Renal cortical epithelial cell (primary cell): ENCODE data around the gene CREB3L1. TPM values are rescaled to one million over a fixed set of nuclear protein-coding genes. Genes with fewer than 3 reads are reported as not detected.

ENCODE experiments used
- DNase-seq: peaks from one replicate; pipeline ENCODE4 v3.0.0-alpha.2; 2011; ENCODE audit warnings: low read depth
- total RNA-seq: library from RNA; depleted of rRNA; stranded (reverse); fragments of >200 nt; gene quantifications from 2 replicates; pipeline ENCODE4 v1.2.3, GENCODE V29; 2014

CREB3L1 gene
- total RNA-seq, 1 donor from 2014 or later, result 6.7 TPM

DNA sequence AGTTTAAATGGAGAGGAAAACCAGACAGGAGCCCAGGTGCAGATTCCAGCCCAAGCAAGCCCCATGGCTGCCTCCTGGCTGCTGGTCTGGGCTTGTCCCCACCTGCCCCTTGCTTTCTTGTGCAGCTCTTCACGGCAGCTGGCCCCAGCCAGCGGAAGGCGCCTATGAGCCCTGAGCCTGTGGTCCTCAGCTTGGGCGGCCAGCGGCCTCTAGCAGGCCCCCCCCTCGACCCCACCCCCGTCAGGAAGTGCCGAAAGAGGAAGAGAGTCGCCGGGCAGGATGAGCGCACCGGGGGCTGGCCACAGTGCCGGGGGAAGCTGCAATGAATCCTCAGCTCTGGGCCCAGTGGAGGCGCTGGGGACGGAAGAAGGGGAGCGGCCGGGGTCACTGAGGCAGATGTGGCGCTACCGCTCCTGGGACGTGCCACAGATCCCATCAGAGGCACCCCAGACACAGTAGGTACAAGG lies 67.7 kb downstream of the CREB3L1 start:
- no peak for DNase-seq

DNA sequence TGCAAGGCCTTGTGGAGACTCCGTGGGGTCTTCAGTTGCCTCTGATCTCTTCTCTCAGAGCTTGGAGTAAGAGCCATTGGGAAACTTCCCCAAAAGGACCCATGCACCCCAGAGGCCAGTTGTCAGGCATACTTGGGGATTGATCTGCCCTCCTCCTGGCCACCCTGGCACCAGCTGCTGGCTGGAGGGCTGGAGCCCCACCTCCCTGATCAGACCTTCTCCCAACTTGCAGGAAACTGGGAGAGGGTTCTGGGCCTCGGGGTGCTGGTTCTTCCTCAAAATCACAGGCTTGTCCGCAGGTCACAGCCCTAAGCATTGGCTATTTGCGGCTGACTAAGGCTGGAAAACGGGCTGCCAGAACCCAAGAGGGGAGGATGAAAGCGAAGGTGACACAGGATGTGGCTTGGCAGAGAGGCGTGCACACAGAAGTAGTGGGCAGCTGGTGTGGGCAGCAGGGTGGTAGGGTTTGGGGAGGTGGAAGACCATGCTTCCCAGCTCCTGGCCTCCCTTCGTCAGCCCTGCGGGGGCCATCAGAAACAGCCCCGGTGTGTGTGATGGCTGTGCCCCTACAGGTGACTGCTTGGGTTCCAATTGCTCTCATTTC lies 68.5 kb downstream of the CREB3L1 start:
- DNase-seq, result no peak

GRCh38 chr11:46346886-46347636 lies 69.6 kb downstream of the CREB3L1 start, which contains the start of gene DGKZ:
Gene DGKZ (plus strand): TSS chr11:46347463. CDS start chr11:46347660, 197 bp downstream.
- peak; percentile 31 for DNase-seq

DNA sequence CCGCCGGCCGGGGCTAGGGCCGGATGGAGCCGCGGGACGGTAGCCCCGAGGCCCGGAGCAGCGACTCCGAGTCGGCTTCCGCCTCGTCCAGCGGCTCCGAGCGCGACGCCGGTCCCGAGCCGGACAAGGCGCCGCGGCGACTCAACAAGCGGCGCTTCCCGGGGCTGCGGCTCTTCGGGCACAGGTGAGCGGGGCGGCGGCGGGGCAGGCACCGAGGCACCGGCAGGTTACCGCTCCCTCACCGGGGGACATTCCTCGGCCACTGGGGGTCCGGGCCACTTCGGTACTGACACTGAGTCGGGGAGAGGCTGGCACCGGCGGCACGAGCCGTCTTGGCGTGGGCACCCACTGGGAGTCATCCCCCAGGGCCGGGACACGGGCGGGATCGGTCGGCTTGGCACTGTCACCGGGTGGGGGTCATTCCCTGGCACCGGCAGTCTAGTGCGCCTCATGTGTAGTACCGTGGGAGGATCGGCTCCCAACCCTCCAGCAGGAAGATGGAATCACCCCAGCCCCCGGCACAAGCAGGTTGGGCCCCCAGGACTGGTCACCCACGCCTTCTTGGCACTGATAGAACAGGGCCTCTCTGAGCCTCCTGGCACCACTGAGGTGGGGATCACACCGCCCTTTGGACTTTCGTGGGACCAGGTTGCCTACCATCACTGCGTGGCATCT lies 70.3 kb downstream of the CREB3L1 start:
- DNase-seq, result no peak

GRCh38 chr11:46348566-46349401 lies 71.3 kb downstream of the CREB3L1 start:
- no peak for DNase-seq

DNA sequence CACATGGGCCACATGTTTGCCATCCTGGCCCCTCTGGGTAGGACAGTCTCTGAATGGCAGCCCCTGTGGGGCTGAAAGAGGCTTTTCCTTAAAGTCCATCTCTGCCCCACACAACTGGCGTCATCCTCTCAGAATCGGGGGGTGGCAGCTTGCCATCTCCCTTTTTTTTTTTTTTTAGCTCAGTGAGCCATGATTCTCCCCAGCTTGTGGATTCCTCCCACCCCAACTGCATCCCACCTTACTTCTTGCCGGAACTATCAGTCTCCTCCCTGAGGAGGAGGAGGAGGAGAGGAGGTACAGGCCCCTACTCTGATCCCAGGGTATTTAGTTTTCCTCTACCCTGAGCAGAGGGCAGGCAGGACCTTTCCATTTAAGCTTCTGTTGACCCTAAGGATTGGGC lies 73.2 kb downstream of the CREB3L1 start:
- no peak for DNase-seq

DNA sequence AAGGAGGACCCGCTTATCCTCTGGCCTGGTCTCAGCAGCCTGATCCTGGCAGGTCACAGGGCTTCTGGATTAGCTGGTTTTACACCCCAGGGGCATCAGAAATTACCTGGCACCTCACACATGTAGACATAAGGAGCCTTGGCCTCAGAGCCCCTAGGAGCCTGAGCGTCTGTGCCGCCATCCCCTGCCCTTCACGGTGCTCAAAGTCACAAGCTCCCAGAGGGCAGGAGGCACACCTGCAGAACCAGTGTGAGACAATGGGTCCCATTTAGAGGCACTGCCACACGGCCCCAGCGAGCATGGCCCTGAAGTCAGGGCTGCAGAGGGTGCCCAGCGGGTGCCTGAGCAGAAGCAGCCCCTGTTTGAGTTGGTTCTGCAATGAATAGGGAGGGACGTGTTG lies 73.7 kb downstream of the CREB3L1 start:
- no peak for DNase-seq

GRCh38 chr11:46351606-46352005 lies 74.1 kb downstream of the CREB3L1 start:
- DNase-seq, result no peak

GRCh38 chr11:46352063-46352841 lies 74.8 kb downstream of the CREB3L1 start:
- no peak for DNase-seq

DNA sequence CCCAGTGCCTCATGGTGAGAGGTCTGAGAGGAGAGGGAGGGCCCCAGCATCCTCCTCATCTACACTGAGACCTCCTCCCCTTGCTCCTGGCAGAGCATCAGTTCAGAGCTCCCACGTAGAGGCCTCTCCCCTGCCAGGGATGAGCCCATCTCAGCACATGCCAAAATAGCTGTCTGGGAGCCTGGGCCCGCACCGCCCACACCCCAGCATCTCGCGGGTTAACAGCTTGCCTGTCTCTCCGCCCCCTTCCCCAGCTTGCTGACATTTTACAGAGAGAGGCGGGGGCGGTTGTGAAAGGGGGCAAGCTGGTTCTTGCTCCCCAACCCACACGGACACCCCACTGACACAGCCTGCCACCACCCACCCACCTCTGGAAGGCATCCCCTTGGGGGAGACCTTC lies 76.2 kb downstream of the CREB3L1 start:
- no peak for DNase-seq

DNA sequence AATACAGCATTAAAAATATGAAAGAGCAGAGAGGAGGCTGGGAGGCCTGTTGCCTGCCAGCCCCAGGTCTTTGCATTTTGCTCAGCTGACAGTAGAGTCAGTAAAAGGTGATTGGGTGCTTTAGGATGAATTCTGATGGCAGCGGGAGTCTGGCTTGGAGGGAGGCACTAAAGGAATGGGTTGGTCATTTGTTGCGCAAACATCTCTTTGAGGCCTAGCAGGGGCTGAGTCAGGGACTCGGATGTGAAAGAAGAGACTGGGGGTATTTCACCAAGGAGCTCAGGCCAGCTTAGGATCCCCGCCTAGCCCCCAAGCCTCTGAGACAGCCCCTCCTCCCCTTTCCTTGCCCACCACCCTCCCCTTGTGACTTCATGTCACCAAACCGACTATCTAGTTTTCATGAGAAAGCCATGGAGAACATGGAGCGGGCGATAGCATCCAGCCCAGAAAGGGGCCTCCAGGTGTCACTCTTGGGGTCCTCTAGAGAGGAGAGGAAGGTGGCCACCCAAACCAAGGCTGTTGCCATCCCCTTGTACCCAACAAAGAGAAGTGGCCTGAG lies 79.5 kb downstream of the CREB3L1 start:
- peak; percentile 63 for DNase-seq

DNA sequence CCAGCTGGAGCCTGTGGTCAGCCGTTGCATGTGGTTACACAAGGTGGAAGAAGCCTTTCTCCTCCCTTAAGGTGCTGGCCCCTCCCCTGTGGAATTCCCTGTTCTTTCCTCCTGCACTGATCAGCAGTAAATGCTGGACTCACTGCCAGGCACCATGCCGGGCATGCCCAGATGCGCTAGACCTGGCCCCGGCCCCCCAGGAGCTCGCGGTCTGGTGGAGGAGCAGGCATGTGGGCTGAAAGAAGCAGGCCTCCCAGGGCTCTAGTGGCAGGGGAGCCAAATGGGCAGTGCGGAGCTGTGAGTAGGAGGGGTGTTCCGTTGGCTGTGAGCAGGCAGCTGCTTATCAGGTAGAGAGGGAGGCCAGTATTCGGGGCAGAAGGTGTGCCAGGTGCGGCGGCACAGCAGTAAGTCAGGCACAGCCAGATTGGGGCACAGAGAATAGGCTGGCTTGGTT lies 80.0 kb downstream of the CREB3L1 start:
- peak; percentile 72 for DNase-seq

DNA sequence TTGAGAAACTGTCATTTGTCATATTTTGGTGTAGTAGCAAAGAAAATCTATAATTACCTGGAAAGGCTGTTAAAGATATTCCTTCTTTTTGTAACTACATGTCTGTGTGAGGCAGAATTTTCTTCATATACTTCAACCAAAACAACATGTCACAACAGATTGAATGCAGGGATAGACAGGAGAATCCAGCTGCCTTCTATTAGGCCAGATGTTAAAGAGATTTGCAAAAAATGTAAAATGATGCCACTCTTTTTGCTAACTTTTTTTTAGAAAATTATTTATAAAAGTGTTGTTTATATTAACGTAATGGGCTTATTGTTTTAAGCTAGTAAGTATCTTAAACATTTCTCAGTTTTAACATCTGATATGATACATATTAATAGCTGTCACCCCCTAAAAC lies 82.5 kb downstream of the CREB3L1 start:
- no peak for DNase-seq

- DNase-seq, result no peak
Observed at GRCh38 chr11:46360878-46361277, 83.4 kb downstream of the CREB3L1 start.

DNA sequence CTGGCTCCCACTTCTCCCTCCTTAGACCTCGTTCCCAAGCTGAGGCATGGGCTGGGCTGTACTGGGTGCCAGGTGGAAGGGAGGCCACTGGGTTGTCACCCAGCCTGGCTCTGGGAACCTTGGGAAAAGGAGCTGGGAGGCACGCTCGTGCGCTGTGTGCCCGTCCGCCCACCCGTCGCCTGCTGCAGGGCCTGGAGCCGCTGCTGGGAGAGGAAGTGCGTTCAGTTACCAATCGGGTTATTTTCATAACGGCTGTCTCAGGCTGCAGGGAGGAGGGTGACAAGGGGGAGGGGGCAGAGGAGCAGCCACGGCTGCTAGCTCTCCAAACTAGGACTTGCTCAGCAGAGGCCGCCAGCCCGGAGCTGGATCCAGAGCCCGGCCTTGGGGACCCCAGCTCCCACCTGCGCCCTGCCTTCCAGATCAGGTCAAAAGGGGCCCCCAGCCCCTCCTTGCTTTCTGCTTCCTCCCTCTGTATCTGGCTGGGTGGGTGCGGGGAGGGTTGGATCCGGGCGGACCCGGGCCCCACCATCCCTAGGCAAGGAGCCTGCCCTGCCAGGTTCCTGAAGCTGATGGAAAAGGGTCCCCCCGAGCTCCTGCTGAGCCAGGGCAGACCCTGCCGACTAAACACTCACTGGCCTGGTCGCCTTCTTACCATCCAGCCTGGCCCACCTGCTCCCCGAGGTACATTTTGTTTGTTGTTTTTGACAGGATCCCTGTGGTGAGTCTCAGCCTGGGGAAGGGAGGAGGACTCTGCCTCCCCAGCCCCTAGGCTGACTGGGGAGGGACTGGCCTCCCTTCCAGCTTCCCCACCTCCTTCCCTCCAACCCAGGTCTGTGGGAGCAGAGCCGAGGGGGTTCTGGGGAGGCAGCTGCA lies 84.1 kb downstream of the CREB3L1 start:
- no peak for DNase-seq

- DNase-seq, result no peak
Observed at GRCh38 chr11:46362156-46363030, 84.9 kb downstream of the CREB3L1 start.

GRCh38 chr11:46363031-46363407 lies 85.6 kb downstream of the CREB3L1 start:
- DNase-seq, result peak; percentile 53

DNA sequence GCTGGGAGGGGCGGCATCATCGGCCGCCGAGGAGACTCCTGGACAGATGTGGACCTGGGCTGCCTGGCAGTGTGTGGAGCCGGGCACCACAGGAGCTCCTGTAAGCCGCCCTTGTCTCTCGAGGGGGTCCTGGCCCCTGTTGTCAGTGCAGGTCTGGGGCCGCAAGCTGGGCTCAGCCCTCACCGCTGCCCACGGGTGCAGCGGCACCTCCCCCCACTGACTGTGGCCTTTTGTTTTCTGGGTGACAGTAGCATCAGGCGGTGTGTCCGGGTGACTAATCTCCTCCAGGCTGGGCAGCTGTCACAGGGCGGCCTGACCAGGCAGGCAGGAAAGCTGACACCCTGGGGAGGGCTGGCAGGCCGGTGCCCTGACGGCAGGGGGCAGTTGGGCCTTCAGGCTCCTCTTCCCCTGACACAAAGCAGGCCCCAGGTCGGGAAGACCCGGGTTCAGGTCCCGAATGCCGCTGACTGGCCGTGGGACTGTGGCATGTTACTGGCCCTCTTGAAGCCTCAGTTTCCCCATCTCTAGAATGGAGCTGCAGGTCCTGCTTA lies 86.1 kb downstream of the CREB3L1 start:
- DNase-seq, result no peak
